C4-2B (cell line): ENCODE measurements around the gene ZNF562.

Experiments
- CTCF ChIP-seq: fragments of 450-650 bp; conservative IDR thresholded peaks from 2 replicates; pipeline ENCODE4 v1.5.1; 2017; ENCODE audit warnings: mild to moderate bottlenecking
- ZFX ChIP-seq: fragments of 450-650 bp; IDR thresholded peaks from 2 replicates; pipeline ENCODE4 v1.6.1; 2017

- TF ChIP-seq CTCF (no peak), ZFX (no peak)
These were observed 59.1 kb downstream of the ZNF562 start for GRCh38 chr19:9615844-9616243.
